BE2C (cell line): ENCODE results near the gene WBP2.

ENCODE experiments used
- DNase-seq: peaks from one replicate; pipeline ENCODE4 v3.0.0-alpha.2; 2020
- H3K27me3 ChIP-seq: fragments of 250-450 bp; sonication (Bioruptor Pico); 2 replicates; pipeline ENCODE4 v1.5.1; 2020; ENCODE audit warnings: mild to moderate bottlenecking
- H3K36me3 ChIP-seq: fragments of 250-450 bp; sonication (Bioruptor Pico); 2 replicates; pipeline ENCODE4 v1.5.1; 2020; ENCODE audit warnings: mild to moderate bottlenecking
- H3K4me1 ChIP-seq: fragments of 250-450 bp; sonication (Bioruptor Pico); 2 replicates; pipeline ENCODE4 v1.5.1; 2020
- H3K4me3 ChIP-seq: 2 replicates; pipeline ENCODE4 v1.5.1; 2011; ENCODE audit warnings: low read depth, low read length
- H3K9me3 ChIP-seq: fragments of 250-450 bp; sonication (Bioruptor Pico); 2 replicates; pipeline ENCODE4 v1.5.1; 2020
- TF ChIP-seq, protein P1 (sequence below): IDR thresholded peaks from 2 replicates; pipeline ENCODE4 v1.5.1; 2012; ENCODE audit warnings: mild to moderate bottlenecking, low read depth, low read length

The WBP2 gene

GRCh38 chr17:75807861-75808260 lies 47.3 kb downstream of the WBP2 start:
- TF ChIP-seq, protein P1, sequence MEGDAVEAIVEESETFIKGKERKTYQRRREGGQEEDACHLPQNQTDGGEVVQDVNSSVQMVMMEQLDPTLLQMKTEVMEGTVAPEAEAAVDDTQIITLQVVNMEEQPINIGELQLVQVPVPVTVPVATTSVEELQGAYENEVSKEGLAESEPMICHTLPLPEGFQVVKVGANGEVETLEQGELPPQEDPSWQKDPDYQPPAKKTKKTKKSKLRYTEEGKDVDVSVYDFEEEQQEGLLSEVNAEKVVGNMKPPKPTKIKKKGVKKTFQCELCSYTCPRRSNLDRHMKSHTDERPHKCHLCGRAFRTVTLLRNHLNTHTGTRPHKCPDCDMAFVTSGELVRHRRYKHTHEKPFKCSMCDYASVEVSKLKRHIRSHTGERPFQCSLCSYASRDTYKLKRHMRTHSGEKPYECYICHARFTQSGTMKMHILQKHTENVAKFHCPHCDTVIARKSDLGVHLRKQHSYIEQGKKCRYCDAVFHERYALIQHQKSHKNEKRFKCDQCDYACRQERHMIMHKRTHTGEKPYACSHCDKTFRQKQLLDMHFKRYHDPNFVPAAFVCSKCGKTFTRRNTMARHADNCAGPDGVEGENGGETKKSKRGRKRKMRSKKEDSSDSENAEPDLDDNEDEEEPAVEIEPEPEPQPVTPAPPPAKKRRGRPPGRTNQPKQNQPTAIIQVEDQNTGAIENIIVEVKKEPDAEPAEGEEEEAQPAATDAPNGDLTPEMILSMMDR: no peak
- Histone ChIP-seq H3K36me3 (peaks cover 32% of the 10 kb centered on the region), H3K27me3 (no peaks in the 10 kb centered on the region), H3K4me3 (no peak overlapping the region), H3K4me1 (peaks cover 26% of the 10 kb centered on the region), H3K9me3 (no peaks in the 10 kb centered on the region)
- no peak for DNase-seq

DNA sequence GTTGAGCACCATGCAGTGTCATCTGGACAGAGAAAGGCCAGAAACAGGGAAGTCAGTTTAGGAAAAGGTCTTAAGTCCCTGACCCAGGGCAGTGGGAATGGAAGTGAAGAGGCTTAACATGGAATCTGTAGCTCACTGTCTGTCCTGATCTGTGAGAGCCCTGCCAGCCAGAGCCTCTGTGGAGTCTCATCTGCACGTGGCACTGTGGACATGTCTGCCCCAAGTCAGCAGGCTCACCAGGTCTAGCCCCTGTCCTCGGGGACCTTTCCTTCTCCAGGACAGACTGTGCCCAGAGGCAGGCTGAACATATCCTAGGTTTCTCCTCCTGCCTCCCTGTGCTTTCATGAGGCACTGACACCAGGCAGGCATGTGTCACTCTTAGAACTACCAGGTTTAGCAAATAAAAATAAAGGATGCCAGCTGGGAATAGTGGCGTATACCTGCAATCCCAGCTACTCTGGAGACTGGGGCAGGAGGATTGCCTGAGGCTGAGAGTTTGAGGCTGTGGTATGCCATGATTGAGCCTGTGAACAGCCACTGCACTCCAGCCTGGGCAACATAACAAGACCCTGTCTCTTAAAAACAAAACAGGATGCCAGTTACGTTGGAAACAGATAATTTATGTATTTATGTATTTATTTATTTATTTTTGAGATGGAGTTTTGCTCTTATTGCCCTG lies 48.2 kb downstream of the WBP2 start:
- Histone ChIP-seq H3K4me3 (no peak overlapping the region), H3K9me3 (no peaks in the 10 kb centered on the region), H3K36me3 (peaks cover 25% of the 10 kb centered on the region), H3K27me3 (no peaks in the 10 kb centered on the region), H3K4me1 (peaks cover 29% of the 10 kb centered on the region)
- TF ChIP-seq, protein P1: no peak
- DNase-seq: no peak

- DNase-seq: no peak
- H3K27me3 ChIP-seq: no peaks in the 10 kb centered on the region
- H3K4me3 ChIP-seq: no peak overlapping the region
- no peaks in the 10 kb centered on the region for H3K9me3 ChIP-seq
- TF ChIP-seq, protein P1: no peak
- H3K36me3 ChIP-seq: peaks cover 19% of the 10 kb centered on the region
- H3K4me1 ChIP-seq: peaks cover 14% of the 10 kb centered on the region
Measured at GRCh38 chr17:75803883-75804282, 51.3 kb downstream of the WBP2 start.

GRCh38 chr17:75799402-75799801 lies 55.7 kb downstream of the WBP2 start:
- TF ChIP-seq, protein P1: no peak
- peaks cover 61% of the 10 kb centered on the region for H3K36me3 ChIP-seq
- no peaks in the 10 kb centered on the region for H3K27me3 ChIP-seq
- H3K4me1 ChIP-seq: peaks cover 3% of the 10 kb centered on the region
- no peak overlapping the region for H3K4me3 ChIP-seq
- no peaks in the 10 kb centered on the region for H3K9me3 ChIP-seq
- DNase-seq: no peak

DNA sequence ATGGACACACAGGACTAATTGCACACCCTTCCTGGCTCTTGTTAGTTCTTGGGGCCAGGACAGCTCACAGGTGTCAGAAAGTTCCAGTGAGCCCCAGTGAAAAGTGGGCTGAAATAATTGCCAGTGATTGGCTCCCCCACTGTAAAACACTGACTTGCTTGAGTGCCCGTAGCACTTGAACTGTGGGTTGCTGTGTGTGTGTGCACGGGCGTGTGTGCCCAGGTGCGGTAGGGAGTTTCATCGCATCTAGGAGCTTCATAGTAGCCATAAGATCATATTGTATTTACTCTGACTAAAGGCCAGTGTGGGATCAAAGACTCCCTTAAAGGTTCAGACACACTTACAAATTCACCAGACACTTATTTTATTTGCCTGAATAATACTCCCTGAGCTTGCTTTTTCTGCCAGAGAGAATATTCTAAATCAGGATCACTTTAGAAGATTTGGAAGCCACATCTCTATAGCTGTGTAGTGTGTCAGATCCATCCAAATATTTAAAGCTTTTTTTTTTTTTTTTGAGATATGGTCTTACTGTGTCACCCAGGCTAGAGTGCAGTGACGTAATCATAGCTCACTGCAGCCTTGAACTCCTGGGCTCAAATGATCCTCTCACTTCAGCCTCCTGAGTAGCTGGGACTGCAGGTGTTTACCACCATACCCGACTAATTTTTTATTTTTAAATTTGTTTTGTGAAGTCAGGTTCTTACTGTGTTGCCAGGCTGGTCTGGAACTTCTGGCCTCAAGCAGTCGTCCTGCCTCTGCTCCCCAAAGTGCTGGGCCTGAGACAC lies 59.1 kb downstream of the WBP2 start:
- no peak for DNase-seq
- Histone ChIP-seq H3K27me3 (no peaks in the 10 kb centered on the region), H3K36me3 (peaks cover 79% of the 10 kb centered on the region), H3K9me3 (no peaks in the 10 kb centered on the region), H3K4me1 (no peaks in the 10 kb centered on the region), H3K4me3 (no peak overlapping the region)
- TF ChIP-seq, protein P1: no peak
